Osteoblast (primary cell): ENCODE measurements around the gene PSMA6. TPM values are rescaled to one million over a fixed set of nuclear protein-coding genes. Genes with fewer than 3 reads are reported as not detected.

Source experiments
- DNase-seq: peaks from one replicate; pipeline ENCODE4 v3.0.0; 2011; ENCODE audit warnings: low spot score, mixed read lengths; ENCODE audit not compliant: insufficient read length; ENCODE audit errors: missing footprints
- H2AFZ ChIP-seq: 2 replicates; pipeline ENCODE4 v1.6.0; 2011; ENCODE audit warnings: mild to moderate bottlenecking, low read length
- H3K27ac ChIP-seq: 2 replicates; pipeline ENCODE4 v1.5.1; 2011; ENCODE audit warnings: mild to moderate bottlenecking, low read depth, low read length, moderate library complexity
- H3K27me3 ChIP-seq: 2 replicates; pipeline ENCODE4 v1.6.0; 2012; ENCODE audit warnings: mild to moderate bottlenecking, control low read depth, inconsistent platforms, low read length, moderate library complexity; ENCODE audit not compliant: insufficient read depth
- H3K36me3 ChIP-seq: 2 replicates; pipeline ENCODE4 v1.5.1; 2011; ENCODE audit warnings: mild to moderate bottlenecking, low read length, control low read depth, moderate library complexity; ENCODE audit not compliant: insufficient read depth
- H3K4me1 ChIP-seq: 2 replicates; pipeline ENCODE4 v1.5.1; 2011; ENCODE audit warnings: mild to moderate bottlenecking, low read length, control low read depth, moderate library complexity; ENCODE audit not compliant: insufficient read depth
- H3K4me2 ChIP-seq: 2 replicates; pipeline ENCODE4 v1.6.0; 2011; ENCODE audit warnings: mild to moderate bottlenecking, low read length; ENCODE audit not compliant: insufficient read depth
- H3K4me3 ChIP-seq: fragments of 200-600 bp; sonication (generic); 3 replicates; pipeline ENCODE4 v1.5.1; 2012; ENCODE audit warnings: mild to moderate bottlenecking, low read length, inconsistent platforms; ENCODE audit not compliant: insufficient read depth
- H3K79me2 ChIP-seq: 2 replicates; pipeline ENCODE4 v1.6.0; 2012; ENCODE audit warnings: mild to moderate bottlenecking, low read length, control low read depth, inconsistent platforms; ENCODE audit not compliant: insufficient read depth
- H3K9me3 ChIP-seq: 2 replicates; pipeline ENCODE4 v1.5.1; 2011; ENCODE audit warnings: low read depth, low read length, control low read depth
- H4K20me1 ChIP-seq: 2 replicates; pipeline ENCODE4 v1.6.0; 2012; ENCODE audit warnings: mild to moderate bottlenecking, low read length, control low read depth; ENCODE audit not compliant: insufficient read depth
- CTCF ChIP-seq: IDR thresholded peaks from 2 replicates; pipeline ENCODE4 v1.5.1; 2011; ENCODE audit warnings: mild to moderate bottlenecking, low read depth, low read length, moderate library complexity; ENCODE audit errors: extremely low read depth
- total RNA-seq: library from RNA; depleted of rRNA; stranded (reverse); fragments of >200 nt; gene quantifications from 2 replicates; pipeline ENCODE4 v1.2.3, GENCODE V29; 2012

The PSMA6 gene
- total RNA-seq, 1 donor: 170 TPM

- no peak for DNase-seq
- peaks cover 32% of the 10 kb centered on the region for H4K20me1 ChIP-seq
- no peak overlapping the region for H2AFZ ChIP-seq
- peak overlapping the region; percentile 30 for H3K27ac ChIP-seq
- no peaks in the 10 kb centered on the region for H3K27me3 ChIP-seq
- no peaks in the 10 kb centered on the region for H3K9me3 ChIP-seq
- TF ChIP-seq CTCF: no peak
- H3K4me2 ChIP-seq: no peak overlapping the region
- H3K4me3 ChIP-seq: no peak overlapping the region
- peaks cover 85% of the 10 kb centered on the region for H3K79me2 ChIP-seq
- peaks cover 4% of the 10 kb centered on the region for H3K36me3 ChIP-seq
- peaks cover 15% of the 10 kb centered on the region for H3K4me1 ChIP-seq
Observed at GRCh38 chr14:35295845-35296161, 3.6 kb downstream of the PSMA6 start.

DNA sequence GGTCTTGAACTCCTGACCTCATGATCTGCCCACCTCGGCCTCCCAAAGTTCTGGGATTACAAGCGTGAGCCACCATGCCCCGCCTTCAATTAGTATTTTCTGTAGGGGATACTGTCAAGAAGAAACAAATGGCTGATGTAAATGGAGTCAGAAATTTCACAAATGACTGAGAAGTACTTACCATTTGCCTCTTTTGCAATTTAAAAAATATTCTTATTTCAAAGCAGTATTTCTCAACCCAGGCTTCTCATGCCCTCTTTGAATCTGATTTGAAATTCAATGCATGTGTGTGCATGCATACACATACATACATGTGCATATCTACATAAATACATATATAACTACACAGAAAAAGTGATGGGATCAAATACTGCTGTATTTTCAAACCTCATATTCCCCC lies 4.4 kb downstream of the PSMA6 start:
- Histone ChIP-seq H2AFZ (no peak overlapping the region), H3K79me2 (peaks cover 93% of the 10 kb centered on the region), H4K20me1 (peaks cover 34% of the 10 kb centered on the region), H3K4me3 (no peak overlapping the region), H3K27ac (no peak overlapping the region), H3K27me3 (no peaks in the 10 kb centered on the region), H3K4me1 (peaks cover 15% of the 10 kb centered on the region), H3K36me3 (peaks cover 4% of the 10 kb centered on the region), H3K4me2 (no peak overlapping the region), H3K9me3 (no peaks in the 10 kb centered on the region)
- no peak for DNase-seq
- TF ChIP-seq CTCF: no peak

GRCh38 chr14:35297706-35298105 lies 5.5 kb downstream of the PSMA6 start:
- peaks cover 99% of the 10 kb centered on the region for H3K79me2 ChIP-seq
- H3K4me3 ChIP-seq: no peak overlapping the region
- no peaks in the 10 kb centered on the region for H3K9me3 ChIP-seq
- H2AFZ ChIP-seq: no peak overlapping the region
- H3K27me3 ChIP-seq: no peaks in the 10 kb centered on the region
- no peak for TF ChIP-seq CTCF
- peaks cover 40% of the 10 kb centered on the region for H4K20me1 ChIP-seq
- peaks cover 4% of the 10 kb centered on the region for H3K36me3 ChIP-seq
- no peak overlapping the region for H3K4me2 ChIP-seq
- DNase-seq: no peak
- H3K4me1 ChIP-seq: peaks cover 15% of the 10 kb centered on the region
- H3K27ac ChIP-seq: no peak overlapping the region

- H3K4me1 ChIP-seq: peaks cover 15% of the 10 kb centered on the region
- peaks cover 46% of the 10 kb centered on the region for H4K20me1 ChIP-seq
- H3K4me3 ChIP-seq: no peak overlapping the region
- H2AFZ ChIP-seq: no peak overlapping the region
- peaks cover 99% of the 10 kb centered on the region for H3K79me2 ChIP-seq
- H3K4me2 ChIP-seq: no peak overlapping the region
- H3K27ac ChIP-seq: no peak overlapping the region
- H3K27me3 ChIP-seq: no peaks in the 10 kb centered on the region
- no peaks in the 10 kb centered on the region for H3K9me3 ChIP-seq
- no peak for TF ChIP-seq CTCF
- no peak for DNase-seq
- peaks cover 4% of the 10 kb centered on the region for H3K36me3 ChIP-seq
Observed at GRCh38 chr14:35298351-35298750, 6.2 kb downstream of the PSMA6 start.
